HEK293 (cell line): ENCODE measurements around the gene KIF21B.

Experiments used
- KLF16 ChIP-seq: fragments of 450-650 bp; formaldehyde crosslinking; IDR thresholded peaks from 2 replicates; pipeline ENCODE4 v1.5.1; 2017; ENCODE audit warnings: missing biosample characterization, missing genetic modification characterization
- KLF7 ChIP-seq: fragments of 450-650 bp; formaldehyde crosslinking; IDR thresholded peaks from 2 replicates; pipeline ENCODE4 v1.5.1; 2016; ENCODE audit warnings: missing biosample characterization, missing genetic modification characterization, borderline replicate concordance
- YY1 ChIP-seq: fragments of 450-650 bp; formaldehyde crosslinking; IDR thresholded peaks from 2 replicates; pipeline ENCODE4 v1.5.1; 2018; ENCODE audit warnings: missing biosample characterization, missing genetic modification characterization
- ZBTB1 ChIP-seq: fragments of 450-650 bp; formaldehyde crosslinking; IDR thresholded peaks from 2 replicates; pipeline ENCODE4 v1.5.1; 2016; ENCODE audit warnings: missing biosample characterization, missing genetic modification characterization
- ZFP41 ChIP-seq: fragments of 450-650 bp; formaldehyde crosslinking; IDR thresholded peaks from 2 replicates; pipeline ENCODE4 v1.5.1; 2016; ENCODE audit warnings: missing biosample characterization, missing genetic modification characterization, borderline replicate concordance
- ZNF121 ChIP-seq: fragments of 450-650 bp; formaldehyde crosslinking; IDR thresholded peaks from 2 replicates; pipeline ENCODE4 v1.5.1; 2016; ENCODE audit warnings: missing biosample characterization, missing genetic modification characterization
- ZNF24 ChIP-seq: fragments of 450-650 bp; formaldehyde crosslinking; IDR thresholded peaks from 2 replicates; pipeline ENCODE4 v1.5.1; 2016; ENCODE audit warnings: missing biosample characterization, missing genetic modification characterization
- TF ChIP-seq, protein P1 (sequence below): fragments of 450-650 bp; formaldehyde crosslinking; IDR thresholded peaks from 2 replicates; pipeline ENCODE4 v1.5.1; 2016; ENCODE audit warnings: missing biosample characterization, missing genetic modification characterization

DNA sequence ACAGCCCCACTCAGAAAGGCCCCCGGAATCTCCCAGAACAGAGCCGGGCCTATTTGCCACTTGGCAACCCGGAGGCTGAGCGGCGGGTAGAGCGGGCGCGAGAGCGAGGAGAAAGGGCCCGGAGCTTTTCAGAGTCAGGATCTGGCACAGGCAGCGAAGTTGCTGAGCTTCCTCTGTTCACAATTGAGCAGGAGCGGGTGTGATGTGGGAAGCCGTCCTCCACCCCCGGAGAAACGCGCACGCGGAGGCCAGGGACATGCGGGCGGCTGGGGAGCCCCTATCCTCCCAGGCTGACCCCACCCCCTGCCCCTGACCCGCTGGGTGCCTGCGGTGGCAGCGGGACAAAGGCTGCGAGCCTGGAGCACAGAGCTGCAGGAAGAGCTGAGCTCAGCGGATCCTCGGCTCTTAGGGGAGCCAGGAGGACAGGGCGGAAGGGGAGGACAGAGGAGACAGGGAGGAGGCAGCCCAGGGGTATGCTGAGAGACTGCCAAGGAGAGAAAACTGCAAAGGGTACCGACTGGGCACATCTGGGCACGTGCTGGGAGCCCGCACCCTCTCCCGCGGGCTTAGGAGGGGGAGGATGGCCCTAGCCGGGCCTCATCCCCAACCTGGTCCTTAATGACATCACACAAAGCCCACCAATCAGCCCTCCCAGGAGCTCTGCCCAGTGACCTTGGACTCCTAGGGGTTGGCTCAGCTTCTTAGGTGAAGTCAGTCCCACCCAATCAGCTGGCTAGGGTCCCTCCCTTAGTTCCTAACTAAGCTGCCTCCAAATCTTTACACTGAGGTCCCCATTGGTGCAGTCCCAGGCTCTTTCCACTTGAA lies 9.3 kb downstream of the KIF21B start:
- no peak for TF ChIP-seq KLF16
- TF ChIP-seq, protein P1, sequence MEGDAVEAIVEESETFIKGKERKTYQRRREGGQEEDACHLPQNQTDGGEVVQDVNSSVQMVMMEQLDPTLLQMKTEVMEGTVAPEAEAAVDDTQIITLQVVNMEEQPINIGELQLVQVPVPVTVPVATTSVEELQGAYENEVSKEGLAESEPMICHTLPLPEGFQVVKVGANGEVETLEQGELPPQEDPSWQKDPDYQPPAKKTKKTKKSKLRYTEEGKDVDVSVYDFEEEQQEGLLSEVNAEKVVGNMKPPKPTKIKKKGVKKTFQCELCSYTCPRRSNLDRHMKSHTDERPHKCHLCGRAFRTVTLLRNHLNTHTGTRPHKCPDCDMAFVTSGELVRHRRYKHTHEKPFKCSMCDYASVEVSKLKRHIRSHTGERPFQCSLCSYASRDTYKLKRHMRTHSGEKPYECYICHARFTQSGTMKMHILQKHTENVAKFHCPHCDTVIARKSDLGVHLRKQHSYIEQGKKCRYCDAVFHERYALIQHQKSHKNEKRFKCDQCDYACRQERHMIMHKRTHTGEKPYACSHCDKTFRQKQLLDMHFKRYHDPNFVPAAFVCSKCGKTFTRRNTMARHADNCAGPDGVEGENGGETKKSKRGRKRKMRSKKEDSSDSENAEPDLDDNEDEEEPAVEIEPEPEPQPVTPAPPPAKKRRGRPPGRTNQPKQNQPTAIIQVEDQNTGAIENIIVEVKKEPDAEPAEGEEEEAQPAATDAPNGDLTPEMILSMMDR: no peak
- TF ChIP-seq ZNF24 (tag by site-specific recombination): no peak
- no peak for TF ChIP-seq ZNF121 (tag by site-specific recombination)
- no peak for TF ChIP-seq KLF7 (tag by site-specific recombination)
- TF ChIP-seq ZBTB1 (tag by site-specific recombination): no peak
- TF ChIP-seq ZFP41: no peak
- TF ChIP-seq YY1 (tag by site-specific recombination): no peak
